H9 (cell line): ENCODE measurements around the gene ARMC12. TPM values are rescaled to one million over a fixed set of nuclear protein-coding genes. Genes with fewer than 3 reads are reported as not detected.

Source experiments
- DNase-seq: peaks from one replicate; pipeline ENCODE4 v3.0.0-alpha.2; 2017
- H2AFZ ChIP-seq: one replicate; pipeline ENCODE4 v1.6.1; 2013; ENCODE audit warnings: mild to moderate bottlenecking, low read length, control low read depth, moderate library complexity
- H2AK5ac ChIP-seq: 2 replicates; pipeline ENCODE4 v1.6.1; 2013; ENCODE audit warnings: low read length, control low read depth, mixed read lengths; ENCODE audit not compliant: insufficient read length
- H2BK120ac ChIP-seq: one replicate; pipeline ENCODE4 v1.6.1; 2013; ENCODE audit warnings: low read depth, mild to moderate bottlenecking, low read length, control low read depth, inconsistent platforms; ENCODE audit not compliant: poor library complexity, severe bottlenecking
- H2BK12ac ChIP-seq: 2 replicates; pipeline ENCODE4 v1.6.1; 2013; ENCODE audit warnings: low read length, control low read depth, mixed read lengths, low read depth; ENCODE audit not compliant: insufficient read length
- H2BK15ac ChIP-seq: 2 replicates; pipeline ENCODE4 v1.6.1; 2013; ENCODE audit warnings: low read depth, low read length, control low read depth
- H2BK20ac ChIP-seq: one replicate; pipeline ENCODE4 v1.6.1; 2013; ENCODE audit warnings: low read depth, mild to moderate bottlenecking, low read length, control low read depth, inconsistent platforms; ENCODE audit not compliant: poor library complexity, severe bottlenecking
- H2BK5ac ChIP-seq: 2 replicates; pipeline ENCODE4 v1.6.1; 2013; ENCODE audit warnings: low read length, control low read depth, mixed read lengths; ENCODE audit not compliant: insufficient read length
- H3K14ac ChIP-seq: 2 replicates; pipeline ENCODE4 v1.6.1; 2013; ENCODE audit warnings: low read length, control low read depth; ENCODE audit not compliant: insufficient read depth
- H3K18ac ChIP-seq: 2 replicates; pipeline ENCODE4 v1.6.1; 2013; ENCODE audit warnings: low read depth, mild to moderate bottlenecking, mixed read lengths, low read length, control low read depth; ENCODE audit not compliant: insufficient read length
- H3K23ac ChIP-seq: 2 replicates; pipeline ENCODE4 v1.6.1; 2013; ENCODE audit warnings: low read length, control low read depth, mixed read lengths, low read depth; ENCODE audit not compliant: insufficient read length
- H3K23me2 ChIP-seq: 2 replicates; pipeline ENCODE4 v1.6.1; 2013; ENCODE audit warnings: low read depth, mild to moderate bottlenecking, mixed read lengths, low read length, control low read depth; ENCODE audit not compliant: insufficient read length, poor library complexity, severe bottlenecking
- H3K27ac ChIP-seq: 2 replicates; pipeline ENCODE4 v1.5.1; 2013; ENCODE audit warnings: low read length, control low read depth, mixed read lengths, low read depth; ENCODE audit not compliant: insufficient read length
- H3K27me3 ChIP-seq: 2 replicates; pipeline ENCODE4 v1.6.1; 2013; ENCODE audit warnings: low read length, control low read depth, inconsistent platforms; ENCODE audit not compliant: insufficient read depth
- H3K4ac ChIP-seq: 2 replicates; pipeline ENCODE4 v1.6.1; 2013; ENCODE audit warnings: low read depth, mild to moderate bottlenecking, control low read depth, inconsistent platforms, low read length, moderate library complexity
- H3K4me1 ChIP-seq: 2 replicates; pipeline ENCODE4 v1.6.1; 2013; ENCODE audit warnings: low read length, control low read depth, inconsistent platforms; ENCODE audit not compliant: insufficient read depth
- H3K4me2 ChIP-seq: 2 replicates; pipeline ENCODE4 v1.6.1; 2013; ENCODE audit warnings: low read length, control low read depth, mixed read lengths; ENCODE audit not compliant: insufficient read length, insufficient read depth
- H3K56ac ChIP-seq: 2 replicates; pipeline ENCODE4 v1.6.1; 2013; ENCODE audit warnings: low read depth, mild to moderate bottlenecking, mixed read lengths, low read length, control low read depth; ENCODE audit not compliant: insufficient read length
- H3K79me1 ChIP-seq: 2 replicates; pipeline ENCODE4 v1.6.1; 2013; ENCODE audit warnings: low read depth, mild to moderate bottlenecking, moderate library complexity, low read length, control low read depth, inconsistent platforms; ENCODE audit not compliant: insufficient read depth, poor library complexity, severe bottlenecking
- H3K79me2 ChIP-seq: 2 replicates; pipeline ENCODE4 v1.6.1; 2013; ENCODE audit warnings: low read length, control low read depth, inconsistent platforms; ENCODE audit not compliant: insufficient read depth
- H3K9ac ChIP-seq: 2 replicates; pipeline ENCODE4 v1.6.1; 2013; ENCODE audit warnings: low read length, control low read depth, mixed read lengths; ENCODE audit not compliant: insufficient read length; ENCODE audit errors: extremely low read depth
- H3K9me3 ChIP-seq: one replicate; pipeline ENCODE4 v1.6.1; 2013; ENCODE audit warnings: low read depth, low read length, inconsistent platforms; ENCODE audit not compliant: control insufficient read depth
- H3T11ph ChIP-seq: one replicate; pipeline ENCODE4 v1.6.1; 2013; ENCODE audit warnings: mild to moderate bottlenecking, low read length, control low read depth, inconsistent platforms
- H4K20me1 ChIP-seq: one replicate; pipeline ENCODE4 v1.6.1; 2013; ENCODE audit not compliant: control insufficient read depth, insufficient read length, insufficient read depth
- H4K5ac ChIP-seq: 2 replicates; pipeline ENCODE4 v1.6.1; 2013; ENCODE audit warnings: low read depth, mild to moderate bottlenecking, mixed read lengths, low read length, control low read depth; ENCODE audit not compliant: insufficient read length
- H4K8ac ChIP-seq: replicated peaks from 2 replicates; pipeline ENCODE4 v1.6.1; 2013; ENCODE audit warnings: low read length, control low read depth, mixed read lengths, low read depth; ENCODE audit not compliant: insufficient read length
- H4K91ac ChIP-seq: 2 replicates; pipeline ENCODE4 v1.6.1; 2013; ENCODE audit warnings: low read depth, mild to moderate bottlenecking, moderate library complexity, mixed read lengths, low read length, control low read depth; ENCODE audit not compliant: insufficient read length
- H3K27ac Mint-ChIP-seq, 3 experiments: 2 replicates in 2 of 3; 3 replicates in 1 of 3; pipeline ENCODE4 v1.8.0; 2020 to 2021; ENCODE audit warnings: mixed read lengths in 3 of 3, mild to moderate bottlenecking in 1 of 3, moderate library complexity in 1 of 3
- H3K27me3 Mint-ChIP-seq: 2 replicates; pipeline ENCODE4 v1.8.0; 2021; ENCODE audit warnings: low read depth, mild to moderate bottlenecking, moderate library complexity, mixed read lengths
- H3K36me3 Mint-ChIP-seq, 3 experiments: 2 replicates in 2 of 3; 3 replicates in 1 of 3; pipeline ENCODE4 v1.8.0; 2020 to 2021; ENCODE audit warnings: low read depth in 3 of 3, mixed read lengths in 3 of 3; ENCODE audit not compliant: insufficient read depth in 1 of 3
- H3K4me1 Mint-ChIP-seq, 2 experiments: 2 replicates each; pipeline ENCODE4 v1.8.0; 2020; ENCODE audit warnings: mixed read lengths in 2 of 2
- H3K4me3 Mint-ChIP-seq, 2 experiments: 2 replicates in 1 of 2; 3 replicates in 1 of 2; pipeline ENCODE4 v1.8.0; 2020 to 2021; ENCODE audit warnings: mild to moderate bottlenecking in 2 of 2, mixed read lengths in 2 of 2, moderate library complexity in 1 of 2
- H3K9me3 Mint-ChIP-seq, 2 experiments: 2 replicates in 1 of 2; 3 replicates in 1 of 2; pipeline ENCODE4 v1.8.0; 2020; ENCODE audit warnings: mild to moderate bottlenecking in 2 of 2, mixed read lengths in 2 of 2, moderate library complexity in 1 of 2
- WGBS: extraction: QIAGEN DNeasy Blood & Tissue Kit; methylation state at CpG from one replicate; pipeline ENCODE4 v1.1.7; 2013; ENCODE audit warnings: missing lambda C conversion rate, low lambda C conversion rate, mixed read lengths; ENCODE audit not compliant: insufficient read length; ENCODE audit errors: extremely low coverage; 5-methylcytosine and 5-hydroxymethylcytosine counted together
- total RNA-seq: library from RNA; stranded (reverse); gene quantifications from 2 replicates; pipeline ENCODE4 v1.2.1, GENCODE V29; 2021
- TF ChIP-seq, protein P1 (sequence below): fragments of 200-600 bp; sonication (generic); conservative IDR thresholded peaks from 3 replicates; pipeline ENCODE4 v1.8.0; 2021; ENCODE audit warnings: antibody characterized with exemption, mild to moderate bottlenecking

The ARMC12 gene
- total RNA-seq, 1 experiment from 2014 or later, result 1.7 TPM

DNA sequence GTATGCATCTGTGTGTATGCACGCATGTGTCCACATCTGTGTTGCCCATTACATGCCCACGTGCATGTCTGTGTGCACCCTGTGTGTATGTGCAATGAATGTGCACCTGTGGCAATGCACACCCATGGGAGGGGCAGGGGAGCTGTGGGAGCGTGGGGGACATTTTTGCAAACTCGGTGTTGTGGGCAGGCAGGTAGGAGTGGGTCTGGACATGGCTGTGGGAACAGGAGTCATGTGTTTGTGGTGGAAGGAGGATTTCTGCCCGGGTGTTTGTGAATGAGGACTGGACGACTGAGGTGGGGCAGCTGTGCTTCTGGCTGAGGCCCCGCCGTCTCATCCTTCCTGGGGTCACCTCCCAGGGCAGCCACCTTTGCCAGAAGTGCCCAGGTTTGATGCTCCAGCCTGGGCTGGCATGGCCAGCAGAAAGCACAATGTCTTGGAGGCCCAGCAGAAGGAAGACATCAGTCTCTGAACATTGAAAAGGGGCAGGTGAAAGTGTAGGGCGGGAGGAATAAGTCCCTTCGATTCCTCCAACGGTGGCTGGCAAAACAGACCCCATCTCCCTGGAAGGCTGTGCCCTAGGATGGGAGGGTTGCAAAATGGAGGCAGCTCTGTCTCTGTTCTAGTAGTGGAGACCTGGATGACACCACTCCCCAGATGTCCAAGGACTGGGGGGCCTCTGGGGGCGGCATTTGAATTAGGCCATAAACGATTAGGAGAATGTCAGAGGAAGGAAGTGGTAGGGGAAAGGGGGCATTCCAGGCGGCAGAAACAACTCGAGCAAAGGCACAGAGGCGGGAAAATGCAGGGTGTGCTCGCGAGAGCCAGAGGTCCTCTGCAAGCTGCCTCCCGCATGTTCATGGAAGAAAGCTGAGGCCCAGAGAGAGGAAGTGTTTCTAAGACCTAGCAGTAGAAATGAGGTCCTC lies 19.1 kb upstream of the ARMC12 start:
- no peaks in the 10 kb centered on the region for H3K23me2 ChIP-seq
- peaks cover 7% of the 10 kb centered on the region for H3K27me3 Mint-ChIP-seq
- peak overlapping the region; percentile 71 to 98 (median 95); a peak in 6 of 7 replicates for H3K27ac Mint-ChIP-seq
- H3K79me2 ChIP-seq, result no peaks in the 10 kb centered on the region
- no peaks in the 10 kb centered on the region; the same call in 1 of the 2 replicates for H3K27me3 ChIP-seq
- H3K79me1 ChIP-seq, result no peaks in the 10 kb centered on the region
- peak overlapping the region; percentile 73 for H3K14ac ChIP-seq
- H3K56ac ChIP-seq, result no peak overlapping the region
- H2BK120ac ChIP-seq, result no peak overlapping the region
- H4K5ac ChIP-seq, result peak overlapping the region; percentile 23
- H3K27ac ChIP-seq, result no peak overlapping the region
- H4K20me1 ChIP-seq, result no peaks in the 10 kb centered on the region
- WGBS, result no CpG with 5 or more reads among the region's 19 CpGs
- no peak overlapping the region for H4K8ac ChIP-seq
- H2BK5ac ChIP-seq, result no peak overlapping the region
- no peak overlapping the region for H2BK12ac ChIP-seq
- TF ChIP-seq, protein P1, sequence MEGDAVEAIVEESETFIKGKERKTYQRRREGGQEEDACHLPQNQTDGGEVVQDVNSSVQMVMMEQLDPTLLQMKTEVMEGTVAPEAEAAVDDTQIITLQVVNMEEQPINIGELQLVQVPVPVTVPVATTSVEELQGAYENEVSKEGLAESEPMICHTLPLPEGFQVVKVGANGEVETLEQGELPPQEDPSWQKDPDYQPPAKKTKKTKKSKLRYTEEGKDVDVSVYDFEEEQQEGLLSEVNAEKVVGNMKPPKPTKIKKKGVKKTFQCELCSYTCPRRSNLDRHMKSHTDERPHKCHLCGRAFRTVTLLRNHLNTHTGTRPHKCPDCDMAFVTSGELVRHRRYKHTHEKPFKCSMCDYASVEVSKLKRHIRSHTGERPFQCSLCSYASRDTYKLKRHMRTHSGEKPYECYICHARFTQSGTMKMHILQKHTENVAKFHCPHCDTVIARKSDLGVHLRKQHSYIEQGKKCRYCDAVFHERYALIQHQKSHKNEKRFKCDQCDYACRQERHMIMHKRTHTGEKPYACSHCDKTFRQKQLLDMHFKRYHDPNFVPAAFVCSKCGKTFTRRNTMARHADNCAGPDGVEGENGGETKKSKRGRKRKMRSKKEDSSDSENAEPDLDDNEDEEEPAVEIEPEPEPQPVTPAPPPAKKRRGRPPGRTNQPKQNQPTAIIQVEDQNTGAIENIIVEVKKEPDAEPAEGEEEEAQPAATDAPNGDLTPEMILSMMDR, result no peak
- H2AFZ ChIP-seq, result no peak overlapping the region
- H3K4me1 ChIP-seq, result peaks cover 18% of the 10 kb centered on the region; the same call in 1 of the 2 replicates
- H2AK5ac ChIP-seq, result no peak overlapping the region
- DNase-seq, result no peak
- peaks cover 54 to 56% of the 10 kb centered on the region in 2 experiments for H3K4me1 Mint-ChIP-seq
- H3T11ph ChIP-seq, result no peak overlapping the region
- H3K36me3 Mint-ChIP-seq, result no peaks in the 10 kb centered on the region
- H3K4me3 Mint-ChIP-seq, result peak overlapping the region in 1 of 2 experiments; percentile 43; a peak in 3 of 5 replicates
- H3K9ac ChIP-seq, result no peak overlapping the region
- no peak overlapping the region for H3K23ac ChIP-seq
- H2BK20ac ChIP-seq, result no peak overlapping the region
- H4K91ac ChIP-seq, result no peak overlapping the region
- peak overlapping the region; percentile 3 for H3K4me2 ChIP-seq
- no peak overlapping the region for H3K4ac ChIP-seq
- peak overlapping the region; percentile 18 for H3K18ac ChIP-seq
- no peaks in the 10 kb centered on the region for H3K9me3 Mint-ChIP-seq
- no peak overlapping the region for H2BK15ac ChIP-seq
- no peaks in the 10 kb centered on the region for H3K9me3 ChIP-seq
